ENCODE results near the gene MYO10. TPM values are rescaled to one million over a fixed set of nuclear protein-coding genes. Genes with fewer than 3 reads are reported as not detected.
A peak's percentile ranks its signal among the peaks of the same experiment; 100 is the strongest.

Gene MYO10
- total RNA-seq, 4 donors from 2014 or later: 51.6 to 190 (median 72.9) TPM

GRCh38 chr5:16737209-16737608, 198.9 kb downstream of the MYO10 start:
- peak overlapping the region in 2 of 4 donors; percentile 9 to 16 for H3K4me3 ChIP-seq
- 16 to 25% methylated on average over 3 of the region's 3 CpGs for WGBS, 2 donors (ENCODE audit: low coverage in 1 of 2)
- intact Hi-C loops (cut with DNase I; ENCODE audit: low total_unique reads): no loop called here
- H3K9me3 ChIP-seq: no peaks in the 10 kb centered on the region
- H3K4me1 ChIP-seq: peaks cover 0 to 47% (median 18%) of the 10 kb centered on the region in 4 donors
- H3K36me3 ChIP-seq: no peaks in the 10 kb centered on the region
- no peak for DNase-seq
- TF ChIP-seq, protein P1, sequence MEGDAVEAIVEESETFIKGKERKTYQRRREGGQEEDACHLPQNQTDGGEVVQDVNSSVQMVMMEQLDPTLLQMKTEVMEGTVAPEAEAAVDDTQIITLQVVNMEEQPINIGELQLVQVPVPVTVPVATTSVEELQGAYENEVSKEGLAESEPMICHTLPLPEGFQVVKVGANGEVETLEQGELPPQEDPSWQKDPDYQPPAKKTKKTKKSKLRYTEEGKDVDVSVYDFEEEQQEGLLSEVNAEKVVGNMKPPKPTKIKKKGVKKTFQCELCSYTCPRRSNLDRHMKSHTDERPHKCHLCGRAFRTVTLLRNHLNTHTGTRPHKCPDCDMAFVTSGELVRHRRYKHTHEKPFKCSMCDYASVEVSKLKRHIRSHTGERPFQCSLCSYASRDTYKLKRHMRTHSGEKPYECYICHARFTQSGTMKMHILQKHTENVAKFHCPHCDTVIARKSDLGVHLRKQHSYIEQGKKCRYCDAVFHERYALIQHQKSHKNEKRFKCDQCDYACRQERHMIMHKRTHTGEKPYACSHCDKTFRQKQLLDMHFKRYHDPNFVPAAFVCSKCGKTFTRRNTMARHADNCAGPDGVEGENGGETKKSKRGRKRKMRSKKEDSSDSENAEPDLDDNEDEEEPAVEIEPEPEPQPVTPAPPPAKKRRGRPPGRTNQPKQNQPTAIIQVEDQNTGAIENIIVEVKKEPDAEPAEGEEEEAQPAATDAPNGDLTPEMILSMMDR (IDR thresholded peaks at IDR 0.05): no peak
- no peak for TF ChIP-seq EP300 (IDR thresholded peaks at IDR 0.05; ENCODE audit: low read depth)
- TF ChIP-seq POLR2A (IDR thresholded peaks at IDR 0.05): no peak
- no peak for TF ChIP-seq POLR2AphosphoS5 (IDR thresholded peaks at IDR 0.05)
- H3K27ac ChIP-seq: peak overlapping the region; percentile 61 to 80 (median 78)
- H3K27me3 ChIP-seq: no peaks in the 10 kb centered on the region
- in situ Hi-C loops (cut with MboI; ENCODE audit: low pct_ligation_motif_present in 1 of 4, low pct_unique_long_range_greater_than_20kb in 1 of 4, low sequenced_read_pairs in 3 of 4): no loop called here

- no peaks in the 10 kb centered on the region for H3K9me3 ChIP-seq
- TF ChIP-seq POLR2AphosphoS5 (IDR thresholded peaks at IDR 0.05): peak in 2 of 3 donors; percentile 24 to 39
- TF ChIP-seq POLR2A (IDR thresholded peaks at IDR 0.05): peak; percentile 29
- TF ChIP-seq EP300 (IDR thresholded peaks at IDR 0.05; ENCODE audit: low read depth): no peak
- peaks cover 0 to 47% (median 18%) of the 10 kb centered on the region in 4 donors for H3K4me1 ChIP-seq
- H3K36me3 ChIP-seq: no peaks in the 10 kb centered on the region
- in situ Hi-C loops (cut with MboI; ENCODE audit: low pct_ligation_motif_present in 1 of 4, low pct_unique_long_range_greater_than_20kb in 1 of 4, low sequenced_read_pairs in 3 of 4) (no loop called here), intact Hi-C loops (cut with DNase I; ENCODE audit: low total_unique reads) (no loop called here)
- 28 to 31% methylated on average over 14 of the region's 14 CpGs for WGBS, 2 donors (ENCODE audit: low coverage in 1 of 2)
- peak overlapping the region; percentile 61 to 80 (median 78) for H3K27ac ChIP-seq
- no peaks in the 10 kb centered on the region for H3K27me3 ChIP-seq
- no peak overlapping the region for H3K4me3 ChIP-seq
- peak; percentile 68 for DNase-seq
Measured at GRCh38 chr5:16736158-16736995, 199.7 kb downstream of the MYO10 start.

DNA sequence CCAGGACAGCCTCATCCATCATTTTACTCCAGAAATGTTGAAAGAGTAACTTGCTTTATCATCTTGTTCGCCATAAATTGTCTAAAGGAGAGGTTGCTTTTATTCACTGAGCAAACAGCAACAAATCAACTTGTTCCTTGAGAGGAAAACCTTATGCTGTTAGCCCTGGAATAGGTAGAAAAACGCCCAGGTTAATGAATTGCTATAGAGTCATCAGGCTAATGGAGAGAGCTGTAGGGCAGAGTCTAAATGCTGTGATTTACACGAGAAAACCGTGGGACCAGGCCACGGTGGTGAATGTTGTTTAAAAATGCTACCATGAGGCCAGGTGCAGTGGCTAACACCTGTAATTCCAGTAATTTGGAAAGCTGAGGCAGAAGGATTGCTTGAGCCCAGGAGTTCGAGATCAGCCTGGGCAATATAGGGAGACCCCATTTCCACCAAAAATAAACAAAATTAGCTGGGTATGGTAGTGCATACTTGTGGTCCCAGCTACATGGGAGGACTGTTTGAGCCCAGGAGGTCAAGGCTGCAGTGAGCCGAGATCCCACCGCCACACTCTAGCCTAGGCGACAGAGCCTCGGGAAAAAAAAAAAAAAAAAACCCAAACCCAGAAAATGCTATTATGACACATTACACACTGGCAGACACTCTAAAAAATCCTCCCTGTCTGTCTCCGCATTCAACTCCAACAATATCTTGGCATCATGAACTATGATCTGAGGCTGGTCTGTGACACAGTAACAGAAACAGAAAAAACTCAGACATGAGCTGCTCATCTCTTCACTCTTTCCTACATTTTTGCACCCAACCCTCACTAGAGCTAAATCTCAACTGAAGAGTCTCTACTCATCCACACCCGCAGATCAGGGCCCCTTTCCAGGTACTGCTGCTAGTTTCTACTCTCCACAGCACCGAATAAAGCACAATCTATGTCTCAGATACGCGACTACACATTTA, 200.7 kb downstream of the MYO10 start:
- Histone ChIP-seq H3K27me3 (no peaks in the 10 kb centered on the region), H3K27ac (peak overlapping the region; percentile 61 to 80 (median 78)), H3K4me1 (peaks cover 0 to 47% (median 18%) of the 10 kb centered on the region in 4 donors), H3K9me3 (no peaks in the 10 kb centered on the region), H3K4me3 (peak overlapping the region in 1 of 4 donors; percentile 3), H3K36me3 (no peaks in the 10 kb centered on the region)
- 48 to 51% methylated on average over 9 to 15 of the region's 15 CpGs for WGBS, 2 donors (ENCODE audit: low coverage in 1 of 2)
- intact Hi-C loops (cut with DNase I; ENCODE audit: low total_unique reads) (no loop called here), in situ Hi-C loops (cut with MboI; ENCODE audit: low pct_ligation_motif_present in 1 of 4, low pct_unique_long_range_greater_than_20kb in 1 of 4, low sequenced_read_pairs in 3 of 4) (no loop called here)
- no peak for TF ChIP-seq POLR2A (IDR thresholded peaks at IDR 0.05)
- TF ChIP-seq, protein P1 (IDR thresholded peaks at IDR 0.05): no peak
- no peak for TF ChIP-seq EP300 (IDR thresholded peaks at IDR 0.05; ENCODE audit: low read depth)
- TF ChIP-seq POLR2AphosphoS5 (IDR thresholded peaks at IDR 0.05): no peak
- no peak for DNase-seq

DNA sequence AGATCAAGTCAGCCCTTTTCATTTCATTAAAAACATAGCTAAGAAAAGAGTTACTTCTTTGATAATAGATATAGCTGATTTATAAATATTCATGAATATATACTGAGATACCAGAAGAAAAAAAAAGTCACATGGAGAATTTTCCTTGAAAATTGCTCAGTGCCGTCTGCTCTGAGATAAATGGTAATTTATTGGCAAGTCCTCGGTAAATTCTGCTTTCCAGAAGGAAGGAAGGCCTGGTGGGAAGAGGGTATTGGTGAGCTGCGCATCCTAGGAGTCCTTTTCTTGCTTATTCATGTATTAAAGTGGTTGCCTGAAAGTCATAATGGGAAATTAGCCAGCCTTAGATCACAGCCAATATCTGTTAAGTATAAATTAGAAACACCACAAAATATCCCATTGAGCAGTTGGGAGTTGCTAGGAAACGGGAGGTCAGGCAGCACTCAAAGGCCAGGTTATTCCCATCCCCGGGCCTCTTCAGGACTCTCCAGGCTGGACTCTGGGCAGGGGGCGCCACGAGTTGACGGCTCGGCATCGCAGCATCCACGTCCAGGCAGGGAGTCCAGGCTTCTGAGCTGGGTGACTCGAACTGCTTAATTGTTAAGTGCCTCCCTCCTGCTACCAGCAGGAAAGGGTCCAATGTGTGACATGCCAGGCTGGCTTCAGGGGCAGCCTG, 202.6 kb downstream of the MYO10 start:
- in situ Hi-C loops (cut with MboI; ENCODE audit: low pct_ligation_motif_present in 1 of 4, low pct_unique_long_range_greater_than_20kb in 1 of 4, low sequenced_read_pairs in 3 of 4) (no loop called here), intact Hi-C loops (cut with DNase I; ENCODE audit: low total_unique reads) (no loop called here)
- peak overlapping the region in 1 of 4 donors; percentile 78 for H3K27ac ChIP-seq
- DNase-seq: no peak
- H3K36me3 ChIP-seq: no peaks in the 10 kb centered on the region
- TF ChIP-seq, protein P1 (IDR thresholded peaks at IDR 0.05): no peak
- H3K4me1 ChIP-seq: peaks cover 0 to 44% (median 20%) of the 10 kb centered on the region in 4 donors
- H3K27me3 ChIP-seq: no peaks in the 10 kb centered on the region
- WGBS, 2 donors (ENCODE audit: low coverage in 1 of 2): 82 to 90% methylated on average over 11 to 12 of the region's 12 CpGs
- H3K9me3 ChIP-seq: no peaks in the 10 kb centered on the region
- no peak overlapping the region for H3K4me3 ChIP-seq
